H9 (cell line): ENCODE results near the gene EXPH5. TPM values are rescaled to one million over a fixed set of nuclear protein-coding genes. Genes with fewer than 3 reads are reported as not detected.

Experiments
- DNase-seq: peaks from one replicate; pipeline ENCODE4 v3.0.0-alpha.2; 2017
- H2AFZ ChIP-seq: one replicate; pipeline ENCODE4 v1.6.1; 2013; ENCODE audit warnings: mild to moderate bottlenecking, low read length, control low read depth, moderate library complexity
- H2AK5ac ChIP-seq: 2 replicates; pipeline ENCODE4 v1.6.1; 2013; ENCODE audit warnings: low read length, control low read depth, mixed read lengths; ENCODE audit not compliant: insufficient read length
- H2BK120ac ChIP-seq: one replicate; pipeline ENCODE4 v1.6.1; 2013; ENCODE audit warnings: low read depth, mild to moderate bottlenecking, low read length, control low read depth, inconsistent platforms; ENCODE audit not compliant: poor library complexity, severe bottlenecking
- H2BK12ac ChIP-seq: 2 replicates; pipeline ENCODE4 v1.6.1; 2013; ENCODE audit warnings: low read length, control low read depth, mixed read lengths, low read depth; ENCODE audit not compliant: insufficient read length
- H2BK15ac ChIP-seq: 2 replicates; pipeline ENCODE4 v1.6.1; 2013; ENCODE audit warnings: low read depth, low read length, control low read depth
- H2BK20ac ChIP-seq: one replicate; pipeline ENCODE4 v1.6.1; 2013; ENCODE audit warnings: low read depth, mild to moderate bottlenecking, low read length, control low read depth, inconsistent platforms; ENCODE audit not compliant: poor library complexity, severe bottlenecking
- H2BK5ac ChIP-seq: 2 replicates; pipeline ENCODE4 v1.6.1; 2013; ENCODE audit warnings: low read length, control low read depth, mixed read lengths; ENCODE audit not compliant: insufficient read length
- H3K14ac ChIP-seq: 2 replicates; pipeline ENCODE4 v1.6.1; 2013; ENCODE audit warnings: low read length, control low read depth; ENCODE audit not compliant: insufficient read depth
- H3K18ac ChIP-seq: 2 replicates; pipeline ENCODE4 v1.6.1; 2013; ENCODE audit warnings: low read depth, mild to moderate bottlenecking, mixed read lengths, low read length, control low read depth; ENCODE audit not compliant: insufficient read length
- H3K23ac ChIP-seq: 2 replicates; pipeline ENCODE4 v1.6.1; 2013; ENCODE audit warnings: low read length, control low read depth, mixed read lengths, low read depth; ENCODE audit not compliant: insufficient read length
- H3K23me2 ChIP-seq: 2 replicates; pipeline ENCODE4 v1.6.1; 2013; ENCODE audit warnings: low read depth, mild to moderate bottlenecking, mixed read lengths, low read length, control low read depth; ENCODE audit not compliant: insufficient read length, poor library complexity, severe bottlenecking
- H3K27ac ChIP-seq: 2 replicates; pipeline ENCODE4 v1.5.1; 2013; ENCODE audit warnings: low read length, control low read depth, mixed read lengths, low read depth; ENCODE audit not compliant: insufficient read length
- H3K27me3 ChIP-seq: 2 replicates; pipeline ENCODE4 v1.6.1; 2013; ENCODE audit warnings: low read length, control low read depth, inconsistent platforms; ENCODE audit not compliant: insufficient read depth
- H3K4ac ChIP-seq: 2 replicates; pipeline ENCODE4 v1.6.1; 2013; ENCODE audit warnings: low read depth, mild to moderate bottlenecking, control low read depth, inconsistent platforms, low read length, moderate library complexity
- H3K4me1 ChIP-seq: 2 replicates; pipeline ENCODE4 v1.6.1; 2013; ENCODE audit warnings: low read length, control low read depth, inconsistent platforms; ENCODE audit not compliant: insufficient read depth
- H3K4me2 ChIP-seq: 2 replicates; pipeline ENCODE4 v1.6.1; 2013; ENCODE audit warnings: low read length, control low read depth, mixed read lengths; ENCODE audit not compliant: insufficient read length, insufficient read depth
- H3K56ac ChIP-seq: 2 replicates; pipeline ENCODE4 v1.6.1; 2013; ENCODE audit warnings: low read depth, mild to moderate bottlenecking, mixed read lengths, low read length, control low read depth; ENCODE audit not compliant: insufficient read length
- H3K79me1 ChIP-seq: 2 replicates; pipeline ENCODE4 v1.6.1; 2013; ENCODE audit warnings: low read depth, mild to moderate bottlenecking, moderate library complexity, low read length, control low read depth, inconsistent platforms; ENCODE audit not compliant: insufficient read depth, poor library complexity, severe bottlenecking
- H3K79me2 ChIP-seq: 2 replicates; pipeline ENCODE4 v1.6.1; 2013; ENCODE audit warnings: low read length, control low read depth, inconsistent platforms; ENCODE audit not compliant: insufficient read depth
- H3K9ac ChIP-seq: 2 replicates; pipeline ENCODE4 v1.6.1; 2013; ENCODE audit warnings: low read length, control low read depth, mixed read lengths; ENCODE audit not compliant: insufficient read length; ENCODE audit errors: extremely low read depth
- H3K9me3 ChIP-seq: one replicate; pipeline ENCODE4 v1.6.1; 2013; ENCODE audit warnings: low read depth, low read length, inconsistent platforms; ENCODE audit not compliant: control insufficient read depth
- H3T11ph ChIP-seq: one replicate; pipeline ENCODE4 v1.6.1; 2013; ENCODE audit warnings: mild to moderate bottlenecking, low read length, control low read depth, inconsistent platforms
- H4K20me1 ChIP-seq: one replicate; pipeline ENCODE4 v1.6.1; 2013; ENCODE audit not compliant: control insufficient read depth, insufficient read length, insufficient read depth
- H4K5ac ChIP-seq: 2 replicates; pipeline ENCODE4 v1.6.1; 2013; ENCODE audit warnings: low read depth, mild to moderate bottlenecking, mixed read lengths, low read length, control low read depth; ENCODE audit not compliant: insufficient read length
- H4K8ac ChIP-seq: replicated peaks from 2 replicates; pipeline ENCODE4 v1.6.1; 2013; ENCODE audit warnings: low read length, control low read depth, mixed read lengths, low read depth; ENCODE audit not compliant: insufficient read length
- H4K91ac ChIP-seq: 2 replicates; pipeline ENCODE4 v1.6.1; 2013; ENCODE audit warnings: low read depth, mild to moderate bottlenecking, moderate library complexity, mixed read lengths, low read length, control low read depth; ENCODE audit not compliant: insufficient read length
- H3K27ac Mint-ChIP-seq, 3 experiments: 2 replicates in 2 of 3; 3 replicates in 1 of 3; pipeline ENCODE4 v1.8.0; 2020 to 2021; ENCODE audit warnings: mixed read lengths in 3 of 3, mild to moderate bottlenecking in 1 of 3, moderate library complexity in 1 of 3
- H3K27me3 Mint-ChIP-seq: 2 replicates; pipeline ENCODE4 v1.8.0; 2021; ENCODE audit warnings: low read depth, mild to moderate bottlenecking, moderate library complexity, mixed read lengths
- H3K36me3 Mint-ChIP-seq, 3 experiments: 2 replicates in 2 of 3; 3 replicates in 1 of 3; pipeline ENCODE4 v1.8.0; 2020 to 2021; ENCODE audit warnings: low read depth in 3 of 3, mixed read lengths in 3 of 3; ENCODE audit not compliant: insufficient read depth in 1 of 3
- H3K4me1 Mint-ChIP-seq, 2 experiments: 2 replicates each; pipeline ENCODE4 v1.8.0; 2020; ENCODE audit warnings: mixed read lengths in 2 of 2
- H3K4me3 Mint-ChIP-seq, 2 experiments: 2 replicates in 1 of 2; 3 replicates in 1 of 2; pipeline ENCODE4 v1.8.0; 2020 to 2021; ENCODE audit warnings: mild to moderate bottlenecking in 2 of 2, mixed read lengths in 2 of 2, moderate library complexity in 1 of 2
- H3K9me3 Mint-ChIP-seq, 2 experiments: 2 replicates in 1 of 2; 3 replicates in 1 of 2; pipeline ENCODE4 v1.8.0; 2020; ENCODE audit warnings: mild to moderate bottlenecking in 2 of 2, mixed read lengths in 2 of 2, moderate library complexity in 1 of 2
- CTCF ChIP-seq: fragments of 200-600 bp; sonication (generic); conservative IDR thresholded peaks from 3 replicates; pipeline ENCODE4 v1.8.0; 2021; ENCODE audit warnings: antibody characterized with exemption, mild to moderate bottlenecking
- WGBS: extraction: QIAGEN DNeasy Blood & Tissue Kit; methylation state at CpG from one replicate; pipeline ENCODE4 v1.1.7; 2013; ENCODE audit warnings: missing lambda C conversion rate, low lambda C conversion rate, mixed read lengths; ENCODE audit not compliant: insufficient read length; ENCODE audit errors: extremely low coverage; 5-methylcytosine and 5-hydroxymethylcytosine counted together
- total RNA-seq: library from RNA; stranded (reverse); gene quantifications from 2 replicates; pipeline ENCODE4 v1.2.1, GENCODE V29; 2021

The EXPH5 gene
- total RNA-seq, 1 experiment from 2014 or later: 3.1 TPM

DNA sequence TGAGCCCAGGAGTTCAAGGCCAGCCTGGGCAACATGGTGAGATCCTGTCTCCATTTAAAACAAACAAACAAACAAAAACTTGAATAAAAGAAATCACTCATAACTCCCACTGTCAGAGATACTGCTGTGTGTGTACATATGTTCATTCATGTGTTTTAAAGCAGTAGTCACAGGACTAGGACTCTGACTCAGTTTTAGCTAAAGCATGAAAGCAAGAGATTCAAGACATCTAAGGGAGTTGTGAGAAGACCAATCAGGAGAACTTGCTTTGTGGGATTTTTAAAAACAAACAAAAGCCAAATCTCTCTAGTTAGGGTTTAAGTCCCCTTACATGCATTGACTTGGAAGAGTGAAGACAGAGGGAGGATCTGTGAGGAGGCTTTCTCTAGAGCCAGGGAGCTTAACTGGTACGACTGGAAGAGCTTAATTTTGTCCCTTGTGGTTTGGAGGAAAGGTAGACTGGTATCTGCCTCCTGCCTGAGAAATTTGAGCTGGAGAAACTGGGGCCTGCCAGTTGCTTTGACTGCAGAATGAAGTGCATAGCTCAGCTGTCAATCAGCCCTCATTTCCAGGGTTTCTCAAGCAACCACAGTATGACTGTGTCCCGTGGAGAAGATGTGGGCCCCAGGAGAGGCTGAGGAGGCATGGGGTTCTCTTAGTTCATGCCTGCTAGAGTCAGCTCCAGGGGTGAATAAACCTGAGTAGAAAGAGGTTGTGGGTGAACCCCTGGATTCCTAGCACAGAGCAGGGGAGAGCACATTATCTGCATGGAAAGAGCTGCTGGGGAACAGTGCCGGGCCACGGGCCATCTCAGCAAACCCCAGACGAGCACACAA lies 30.6 kb downstream of the EXPH5 start:
- no peak overlapping the region for H2BK20ac ChIP-seq
- Mint-ChIP-seq H3K36me3 (no peaks in the 10 kb centered on the region), H3K4me3 (no peak overlapping the region), H3K27me3 (no peaks in the 10 kb centered on the region), H3K9me3 (no peaks in the 10 kb centered on the region), H3K4me1 (peaks cover 6 to 12% of the 10 kb centered on the region in 2 experiments; a peak in 3 of 4 replicates), H3K27ac (peak overlapping the region in 1 of 3 experiments; percentile 12; a peak in 1 of 7 replicates)
- H3K18ac ChIP-seq: no peak overlapping the region
- no peaks in the 10 kb centered on the region for H3K4me1 ChIP-seq
- no peak for DNase-seq
- no peak for TF ChIP-seq CTCF
- no peak overlapping the region for H4K5ac ChIP-seq
- 0 out of 2 replicates have a peak, but pooled peaks cover 2% of the 10 kb centered on the region for H3K79me2 ChIP-seq
- H3K4me2 ChIP-seq: no peak overlapping the region
- H3K9me3 ChIP-seq: no peaks in the 10 kb centered on the region
- no peak overlapping the region for H2BK120ac ChIP-seq
- no peak overlapping the region for H3K27ac ChIP-seq
- H3K14ac ChIP-seq: no peak overlapping the region
- no CpG with 5 or more reads among the region's 5 CpGs for WGBS
- no peaks in the 10 kb centered on the region for H3K27me3 ChIP-seq
- no peaks in the 10 kb centered on the region for H3K79me1 ChIP-seq
- H4K91ac ChIP-seq: no peak overlapping the region
- H3T11ph ChIP-seq: no peak overlapping the region
- no peak overlapping the region for H2BK12ac ChIP-seq
- no peak overlapping the region for H3K9ac ChIP-seq
- no peaks in the 10 kb centered on the region for H3K23me2 ChIP-seq
- no peak overlapping the region for H2BK5ac ChIP-seq
- no peak overlapping the region for H3K23ac ChIP-seq
- no peaks in the 10 kb centered on the region for H4K20me1 ChIP-seq
- H3K56ac ChIP-seq: no peak overlapping the region
- no peak overlapping the region for H4K8ac ChIP-seq
- H2BK15ac ChIP-seq: no peak overlapping the region
- H2AK5ac ChIP-seq: no peak overlapping the region
- H3K4ac ChIP-seq: no peak overlapping the region
- H2AFZ ChIP-seq: no peak overlapping the region
